HL-60 (cell line): Measurements from ENCODE around the gene RYR2.

ENCODE experiments used
- DNase-seq, 2 experiments: peaks; one replicate each; pipeline ENCODE4 v3.0.0-alpha.2; 2010 to 2020; ENCODE audit warnings: low read depth in 1 of 2, low spot score in 1 of 2
- H3K27ac ChIP-seq: fragments of 250-450 bp; sonication (Bioruptor Pico); replicated peaks from 2 replicates; pipeline ENCODE4 v1.5.1; 2020; ENCODE audit warnings: mild to moderate bottlenecking, moderate library complexity
- H3K27me3 ChIP-seq: fragments of 250-450 bp; sonication (Bioruptor Pico); 2 replicates; pipeline ENCODE4 v1.5.1; 2021; ENCODE audit warnings: mild to moderate bottlenecking, moderate library complexity; ENCODE audit not compliant: insufficient read depth, poor library complexity, severe bottlenecking
- H3K4me3 ChIP-seq: replicated peaks from 2 replicates; pipeline ENCODE4 v1.5.1; 2011; ENCODE audit warnings: mild to moderate bottlenecking, control low read depth, low read length; ENCODE audit not compliant: insufficient read depth
- GABPA ChIP-seq: IDR thresholded peaks from 2 replicates; pipeline ENCODE4 v1.6.1; 2012; ENCODE audit warnings: low read depth
- POLR2AphosphoS5 ChIP-seq: IDR thresholded peaks from 2 replicates; pipeline ENCODE4 v1.6.1; 2012; ENCODE audit warnings: low read depth
- SPI1 ChIP-seq: IDR thresholded peaks from 2 replicates; pipeline ENCODE4 v1.6.1; 2012; ENCODE audit warnings: low read depth, mild to moderate bottlenecking, borderline replicate concordance
- TF ChIP-seq, protein P1 (sequence below): IDR thresholded peaks from 2 replicates; pipeline ENCODE4 v1.6.1; 2012; ENCODE audit warnings: low read depth; ENCODE audit not compliant: insufficient replicate concordance
- TF ChIP-seq, protein P2 (sequence below): IDR thresholded peaks from one replicate; pipeline ENCODE4 v1.5.1; 2011; ENCODE audit warnings: low read length, control low read depth, inconsistent platforms; ENCODE audit not compliant: insufficient read depth

Gene RYR2

DNA sequence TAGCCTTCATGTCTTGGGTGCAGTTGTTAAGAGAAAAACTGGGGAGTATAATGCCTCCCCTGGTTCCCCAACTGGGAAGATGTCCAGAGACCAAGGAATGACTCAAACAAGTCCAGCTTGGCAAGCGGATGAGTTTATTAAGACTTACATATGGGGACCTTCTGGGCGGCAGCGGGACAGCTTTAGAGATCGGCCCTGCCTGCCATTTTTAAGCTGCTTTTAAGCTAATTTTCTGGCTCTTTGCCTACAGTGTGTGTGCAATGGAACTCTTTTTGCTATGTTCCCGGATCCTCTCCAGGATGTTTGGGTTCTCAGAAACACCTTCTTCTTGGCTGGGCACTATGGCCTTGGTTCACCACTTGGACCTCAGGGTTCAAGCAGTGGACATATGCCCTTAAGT is 99.5 kb downstream of the RYR2 start:
- no peaks in the 10 kb centered on the region for H3K27me3 ChIP-seq
- H3K27ac ChIP-seq, result no peak overlapping the region
- DNase-seq, result no peak
- H3K4me3 ChIP-seq, result no peak overlapping the region
- TF ChIP-seq GABPA, result no peak
- TF ChIP-seq, protein P1, sequence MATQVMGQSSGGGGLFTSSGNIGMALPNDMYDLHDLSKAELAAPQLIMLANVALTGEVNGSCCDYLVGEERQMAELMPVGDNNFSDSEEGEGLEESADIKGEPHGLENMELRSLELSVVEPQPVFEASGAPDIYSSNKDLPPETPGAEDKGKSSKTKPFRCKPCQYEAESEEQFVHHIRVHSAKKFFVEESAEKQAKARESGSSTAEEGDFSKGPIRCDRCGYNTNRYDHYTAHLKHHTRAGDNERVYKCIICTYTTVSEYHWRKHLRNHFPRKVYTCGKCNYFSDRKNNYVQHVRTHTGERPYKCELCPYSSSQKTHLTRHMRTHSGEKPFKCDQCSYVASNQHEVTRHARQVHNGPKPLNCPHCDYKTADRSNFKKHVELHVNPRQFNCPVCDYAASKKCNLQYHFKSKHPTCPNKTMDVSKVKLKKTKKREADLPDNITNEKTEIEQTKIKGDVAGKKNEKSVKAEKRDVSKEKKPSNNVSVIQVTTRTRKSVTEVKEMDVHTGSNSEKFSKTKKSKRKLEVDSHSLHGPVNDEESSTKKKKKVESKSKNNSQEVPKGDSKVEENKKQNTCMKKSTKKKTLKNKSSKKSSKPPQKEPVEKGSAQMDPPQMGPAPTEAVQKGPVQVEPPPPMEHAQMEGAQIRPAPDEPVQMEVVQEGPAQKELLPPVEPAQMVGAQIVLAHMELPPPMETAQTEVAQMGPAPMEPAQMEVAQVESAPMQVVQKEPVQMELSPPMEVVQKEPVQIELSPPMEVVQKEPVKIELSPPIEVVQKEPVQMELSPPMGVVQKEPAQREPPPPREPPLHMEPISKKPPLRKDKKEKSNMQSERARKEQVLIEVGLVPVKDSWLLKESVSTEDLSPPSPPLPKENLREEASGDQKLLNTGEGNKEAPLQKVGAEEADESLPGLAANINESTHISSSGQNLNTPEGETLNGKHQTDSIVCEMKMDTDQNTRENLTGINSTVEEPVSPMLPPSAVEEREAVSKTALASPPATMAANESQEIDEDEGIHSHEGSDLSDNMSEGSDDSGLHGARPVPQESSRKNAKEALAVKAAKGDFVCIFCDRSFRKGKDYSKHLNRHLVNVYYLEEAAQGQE, result no peak
- TF ChIP-seq, protein P2, sequence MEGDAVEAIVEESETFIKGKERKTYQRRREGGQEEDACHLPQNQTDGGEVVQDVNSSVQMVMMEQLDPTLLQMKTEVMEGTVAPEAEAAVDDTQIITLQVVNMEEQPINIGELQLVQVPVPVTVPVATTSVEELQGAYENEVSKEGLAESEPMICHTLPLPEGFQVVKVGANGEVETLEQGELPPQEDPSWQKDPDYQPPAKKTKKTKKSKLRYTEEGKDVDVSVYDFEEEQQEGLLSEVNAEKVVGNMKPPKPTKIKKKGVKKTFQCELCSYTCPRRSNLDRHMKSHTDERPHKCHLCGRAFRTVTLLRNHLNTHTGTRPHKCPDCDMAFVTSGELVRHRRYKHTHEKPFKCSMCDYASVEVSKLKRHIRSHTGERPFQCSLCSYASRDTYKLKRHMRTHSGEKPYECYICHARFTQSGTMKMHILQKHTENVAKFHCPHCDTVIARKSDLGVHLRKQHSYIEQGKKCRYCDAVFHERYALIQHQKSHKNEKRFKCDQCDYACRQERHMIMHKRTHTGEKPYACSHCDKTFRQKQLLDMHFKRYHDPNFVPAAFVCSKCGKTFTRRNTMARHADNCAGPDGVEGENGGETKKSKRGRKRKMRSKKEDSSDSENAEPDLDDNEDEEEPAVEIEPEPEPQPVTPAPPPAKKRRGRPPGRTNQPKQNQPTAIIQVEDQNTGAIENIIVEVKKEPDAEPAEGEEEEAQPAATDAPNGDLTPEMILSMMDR, result no peak

DNA sequence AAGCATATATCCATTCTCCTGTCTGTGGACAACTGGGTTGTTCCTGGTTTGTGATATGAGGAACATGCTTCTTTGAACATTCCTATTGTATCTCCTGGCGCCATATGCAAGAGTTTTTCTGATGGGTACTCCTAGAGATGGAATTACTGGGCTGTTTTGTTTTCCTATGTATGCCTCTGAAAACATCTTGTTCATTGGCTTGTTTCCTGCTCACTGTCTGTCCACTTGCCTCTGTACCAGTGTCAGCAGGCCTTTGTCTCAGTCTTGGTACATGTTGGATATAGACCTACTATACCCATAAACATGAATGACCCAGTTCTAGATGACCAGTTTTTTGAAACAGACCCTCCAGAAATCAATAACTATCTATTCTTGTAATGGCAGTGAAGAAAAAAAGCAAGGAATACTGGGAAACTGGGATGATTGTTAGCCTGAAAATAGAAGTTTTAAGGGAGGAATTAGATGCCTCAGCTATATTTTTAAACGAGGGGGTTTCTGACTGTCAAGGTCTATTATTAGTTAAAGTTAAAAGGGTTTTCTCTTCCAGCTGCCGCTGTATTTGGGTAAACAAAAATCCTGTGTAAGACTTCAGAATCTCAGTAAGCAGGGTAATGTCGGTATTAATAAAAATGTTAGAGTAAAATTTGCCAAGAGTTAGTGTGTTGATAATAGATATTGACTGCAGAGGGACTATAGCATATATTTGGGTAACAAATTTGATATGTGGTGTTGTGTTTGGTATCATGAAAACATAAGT is 103.6 kb downstream of the RYR2 start:
- Histone ChIP-seq H3K4me3 (no peak overlapping the region), H3K27ac (no peak overlapping the region), H3K27me3 (no peaks in the 10 kb centered on the region)
- DNase-seq, result no peak
- TF ChIP-seq, protein P2, result no peak
- no peak for TF ChIP-seq SPI1
- TF ChIP-seq, protein P1, result no peak
- TF ChIP-seq POLR2AphosphoS5, result no peak
- no peak for TF ChIP-seq GABPA

DNA sequence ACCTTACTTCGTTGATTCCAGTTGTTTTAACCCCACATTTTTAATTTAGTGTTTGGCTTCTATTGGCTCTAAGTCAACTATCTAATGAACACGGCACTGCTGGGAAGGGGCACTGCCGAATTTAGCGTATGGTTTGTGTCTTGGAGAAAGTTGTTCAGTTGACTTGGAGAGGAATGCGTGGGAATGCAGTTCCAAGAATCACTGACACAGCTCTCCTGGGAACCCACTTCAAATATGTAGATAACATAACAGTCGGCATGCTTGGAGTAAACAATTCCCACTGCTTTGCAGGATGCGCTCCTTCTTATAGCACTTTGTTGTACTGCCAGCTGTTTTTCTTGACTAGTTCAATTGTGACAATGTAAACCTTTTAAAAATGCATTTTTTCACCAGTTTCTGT is 104.3 kb downstream of the RYR2 start:
- Histone ChIP-seq H3K27me3 (no peaks in the 10 kb centered on the region), H3K27ac (no peak overlapping the region), H3K4me3 (no peak overlapping the region)
- DNase-seq, result no peak
- TF ChIP-seq, protein P2, result no peak
- TF ChIP-seq POLR2AphosphoS5, result no peak
- TF ChIP-seq, protein P1, result no peak
- no peak for TF ChIP-seq SPI1
- no peak for TF ChIP-seq GABPA
